Hindlimb muscle (tissue), 1 donor: ENCODE data around the gene CTNNA2. TPM values are rescaled to one million over a fixed set of nuclear protein-coding genes. Genes with fewer than 3 reads are reported as not detected.

ENCODE experiments used
- DNase-seq: peaks from one replicate; pipeline ENCODE4 v3.0.0-alpha.2; 2013
- polyA plus RNA-seq: library from polyadenylated mRNA; unstranded; fragments of 120-200 nt; gene quantifications from one replicate; pipeline ENCODE4 v1.2.1, GENCODE V29; 2013; ENCODE audit not compliant: insufficient read length

The CTNNA2 gene
- polyA plus RNA-seq, 1 donor = 0.59 TPM

DNA sequence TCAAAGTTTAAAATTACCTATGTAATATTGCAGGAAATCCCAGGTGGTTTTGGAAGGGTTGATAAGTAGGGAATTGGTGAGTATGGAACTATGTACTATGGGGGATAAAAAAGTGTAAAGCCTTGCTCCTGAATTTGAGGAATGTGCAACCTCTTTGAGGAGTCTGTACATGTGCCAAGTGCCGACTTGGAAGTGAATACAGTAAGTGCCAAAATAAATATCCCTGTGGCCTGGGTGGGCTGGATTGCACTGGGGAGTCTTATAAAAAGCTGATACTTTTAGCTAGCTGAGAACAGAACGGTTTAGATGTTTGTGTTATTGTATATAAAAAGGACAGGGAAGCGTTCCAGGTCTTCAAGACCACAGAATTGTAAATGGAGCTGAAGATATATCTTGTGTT, 1108.8 kb downstream of the CTNNA2 start:
- no peak for DNase-seq

- no peak for DNase-seq
Observed at GRCh38 chr2:80624062-80624461, 1111.2 kb downstream of the CTNNA2 start.

GRCh38 chr2:80634590-80634989, 1121.7 kb downstream of the CTNNA2 start:
- no peak for DNase-seq

- DNase-seq = no peak
Observed at GRCh38 chr2:80638783-80639182, 1125.9 kb downstream of the CTNNA2 start.

- DNase-seq = no peak
Observed at GRCh38 chr2:80642465-80642864, 1129.6 kb downstream of the CTNNA2 start.

GRCh38 chr2:80643598-80643997, 1130.7 kb downstream of the CTNNA2 start:
- no peak for DNase-seq

DNA sequence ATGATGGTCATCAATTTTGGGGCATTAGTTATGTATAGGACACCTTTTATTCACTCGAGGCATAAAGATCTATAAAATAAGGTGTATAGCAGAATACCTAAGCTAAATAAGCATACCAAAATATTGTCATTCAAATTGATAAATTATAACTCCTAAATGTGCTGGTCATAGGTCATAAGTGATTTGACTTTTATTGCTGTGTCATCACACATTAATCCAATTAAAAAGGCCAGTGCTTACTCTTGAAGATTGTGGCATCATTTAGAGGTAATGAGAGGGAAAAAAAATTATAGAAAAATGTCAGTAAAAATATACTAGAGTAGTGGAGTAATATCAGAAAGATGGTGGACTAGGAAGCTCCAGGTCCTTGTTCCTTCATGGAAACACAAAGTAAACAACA, 1138.6 kb downstream of the CTNNA2 start:
- DNase-seq = no peak

DNA sequence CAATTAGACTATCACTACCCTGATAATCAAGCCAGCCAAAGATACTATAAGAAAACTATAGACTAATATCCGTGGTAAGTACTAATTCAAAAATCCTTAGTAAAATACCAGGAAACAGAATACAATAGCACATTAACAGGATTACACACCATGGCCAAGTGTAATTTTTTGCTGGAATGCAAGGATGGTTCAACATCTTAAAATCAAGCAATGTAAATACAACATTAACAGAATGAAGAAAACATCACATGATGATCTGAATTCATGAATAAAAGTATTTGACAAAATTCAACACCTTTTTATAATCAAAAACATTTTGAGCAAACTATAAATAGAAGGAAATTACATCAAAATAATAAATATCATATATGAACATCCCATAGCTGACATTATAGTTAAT, 1142.4 kb downstream of the CTNNA2 start:
- no peak for DNase-seq

GRCh38 chr2:80670763-80671162, 1157.9 kb downstream of the CTNNA2 start:
- DNase-seq = no peak

- DNase-seq = no peak
Observed at GRCh38 chr2:80687524-80687923, 1174.7 kb downstream of the CTNNA2 start.

DNA sequence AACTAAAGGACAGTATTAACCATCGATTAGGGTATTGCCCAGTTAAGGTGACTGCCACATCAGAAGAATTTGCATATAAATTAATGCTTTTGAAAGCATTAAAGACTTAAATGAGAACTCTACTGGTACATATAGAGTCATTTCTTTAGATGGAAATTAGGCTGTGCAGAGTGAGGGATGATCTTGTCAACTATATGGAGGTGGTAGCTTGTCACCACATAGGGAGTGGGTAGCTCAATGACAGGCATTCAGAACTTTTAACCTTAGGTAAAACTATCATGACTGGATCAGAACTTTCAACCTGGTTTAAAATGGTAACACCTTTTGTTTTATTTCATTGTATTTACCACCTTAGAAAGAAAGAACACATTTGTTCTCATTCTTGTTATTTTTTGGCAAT, 1176.3 kb downstream of the CTNNA2 start:
- no peak for DNase-seq
